Measurements from ENCODE around the gene RAD51B.

The RAD51B gene

GRCh38 chr14:68376067-68376779 is 556.6 kb downstream of the RAD51B start:
- DNase-seq, result no peak

GRCh38 chr14:68377006-68377405 is 557.4 kb downstream of the RAD51B start:
- no peak for DNase-seq

GRCh38 chr14:68377459-68377858 is 557.9 kb downstream of the RAD51B start:
- DNase-seq, result peak; percentile 34

- DNase-seq, result peak; percentile 40
These were observed 560.1 kb downstream of the RAD51B start for GRCh38 chr14:68379510-68380328.

- DNase-seq, result no peak
These were observed 560.8 kb downstream of the RAD51B start for GRCh38 chr14:68380329-68380741.

- DNase-seq, result no peak
These were observed 564.8 kb downstream of the RAD51B start for GRCh38 chr14:68384335-68384734.

- DNase-seq, result no peak
These were observed 565.3 kb downstream of the RAD51B start for GRCh38 chr14:68384881-68385280.

- no peak for DNase-seq
These were observed 566.9 kb downstream of the RAD51B start for GRCh38 chr14:68386446-68386845.

- no peak for DNase-seq
These were observed 567.6 kb downstream of the RAD51B start for GRCh38 chr14:68386950-68387779.

GRCh38 chr14:68389943-68390342 is 570.4 kb downstream of the RAD51B start:
- no peak for DNase-seq

GRCh38 chr14:68390741-68391140 is 571.2 kb downstream of the RAD51B start:
- no peak for DNase-seq

GRCh38 chr14:68391311-68392014 is 571.9 kb downstream of the RAD51B start:
- no peak for DNase-seq

GRCh38 chr14:68392393-68393141 is 573.0 kb downstream of the RAD51B start:
- DNase-seq, result no peak

GRCh38 chr14:68393259-68393658 is 573.7 kb downstream of the RAD51B start:
- no peak for DNase-seq

GRCh38 chr14:68394118-68394763 is 574.7 kb downstream of the RAD51B start:
- DNase-seq, result no peak

- no peak for DNase-seq
These were observed 575.2 kb downstream of the RAD51B start for GRCh38 chr14:68394764-68395143.

GRCh38 chr14:68395604-68396003 is 576.0 kb downstream of the RAD51B start:
- no peak for DNase-seq

GRCh38 chr14:68396461-68396860 is 576.9 kb downstream of the RAD51B start:
- no peak for DNase-seq

- DNase-seq, result peak; percentile 15
These were observed 577.8 kb downstream of the RAD51B start for GRCh38 chr14:68397371-68397811.

- DNase-seq, result no peak
These were observed 578.2 kb downstream of the RAD51B start for GRCh38 chr14:68397822-68398221.

GRCh38 chr14:68398370-68398769 is 578.8 kb downstream of the RAD51B start:
- DNase-seq, result no peak

All from CD4-positive, alpha-beta T cell treated with Interleukin-21 for 1 hour (primary cell).